ENCODE data around the gene ADAMTSL5.
"Not testable (repeated sequence)": the region's sequence is repeated elsewhere in the genome, so short reads cannot be mapped to it uniquely, and the experiment has no call there.

ADAMTSL5 gene
- 0 to 0.59 (median 0.15) reads per million in 18 experiments for total RNA-seq

DNA sequence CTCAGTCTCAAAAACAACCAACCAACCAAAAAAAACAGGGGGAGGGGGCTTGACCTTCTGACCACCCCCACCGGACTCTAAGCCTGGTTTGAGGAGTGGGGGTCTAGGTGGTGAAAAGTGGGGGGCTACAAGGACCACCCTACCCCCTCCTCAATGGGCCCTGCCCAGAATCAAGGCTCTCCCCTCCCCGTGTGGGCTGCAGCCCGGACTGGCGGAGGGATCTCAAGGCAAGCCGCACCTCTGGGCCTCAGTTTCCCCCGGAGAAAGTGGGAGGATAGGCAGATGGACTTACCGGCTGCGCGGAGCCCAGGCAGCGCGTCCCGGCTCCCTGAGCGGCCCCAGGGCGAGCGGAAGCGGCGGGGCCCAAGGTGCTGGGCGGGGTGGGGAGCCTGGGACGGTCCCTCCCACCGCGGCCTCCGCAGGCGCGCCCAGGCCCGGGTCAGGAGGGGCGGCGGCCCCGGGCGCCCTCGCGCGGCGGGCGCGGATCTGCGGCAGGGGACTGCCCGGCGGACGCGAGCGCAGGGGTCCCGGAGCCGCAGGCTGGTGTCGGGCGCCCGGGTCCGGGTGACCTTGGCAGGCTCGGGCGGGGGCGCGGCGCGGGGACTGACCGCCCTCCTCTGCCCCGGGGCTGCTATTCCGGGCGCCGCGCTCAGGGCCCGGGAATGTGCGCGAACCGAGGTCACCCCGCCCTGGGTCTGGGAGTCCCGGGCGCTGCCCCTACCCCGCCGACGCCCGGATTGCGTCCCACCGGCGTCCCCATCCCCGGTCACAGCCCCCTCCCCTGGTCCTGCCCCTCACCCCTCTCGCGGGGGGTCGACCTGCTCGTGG lies at the start of gene ADAMTSL5:
TSS of gene ADAMTSL5 (minus strand) at position 349 of the 828 bp plus-strand sequence. CDS start 2,076 bp downstream, outside the sequence.
- peak; percentile 22 to 58 for DNase-seq

- no peak for DNase-seq
These were observed 48.5 kb upstream of the ADAMTSL5 start for GRCh38 chr19:1561236-1561842.

DNA sequence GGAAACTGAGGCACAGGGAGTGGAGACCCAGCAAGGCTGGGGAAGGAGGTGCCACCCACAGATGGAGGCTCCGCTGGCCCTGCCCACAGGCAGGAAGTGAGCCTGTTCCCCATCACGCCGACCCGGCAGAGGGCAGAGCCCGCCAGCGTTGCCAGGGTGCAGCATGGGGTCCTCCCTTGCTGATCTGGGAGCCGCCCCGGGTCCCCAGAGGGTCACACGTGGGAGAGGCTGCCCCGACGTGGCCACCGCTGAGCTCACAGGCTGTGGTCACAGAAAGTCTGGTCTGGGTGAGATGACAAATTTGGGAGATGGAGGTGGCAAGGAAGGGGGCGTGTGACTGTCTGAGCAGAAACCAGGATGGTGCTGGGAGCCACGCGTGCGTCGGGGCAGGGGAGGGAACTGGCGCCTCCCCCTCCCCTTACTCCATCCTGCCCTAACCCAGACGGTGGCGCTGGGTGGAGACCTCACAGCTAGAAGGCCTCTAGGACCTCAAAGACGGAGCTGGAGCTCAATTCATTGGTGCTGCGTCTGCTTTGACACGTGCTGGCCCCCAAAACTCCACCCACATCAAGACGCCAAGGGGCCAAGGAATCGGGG lies 47.6 kb upstream of the ADAMTSL5 start:
- peak in 1 of 2 donors; percentile 2 for DNase-seq

DNA sequence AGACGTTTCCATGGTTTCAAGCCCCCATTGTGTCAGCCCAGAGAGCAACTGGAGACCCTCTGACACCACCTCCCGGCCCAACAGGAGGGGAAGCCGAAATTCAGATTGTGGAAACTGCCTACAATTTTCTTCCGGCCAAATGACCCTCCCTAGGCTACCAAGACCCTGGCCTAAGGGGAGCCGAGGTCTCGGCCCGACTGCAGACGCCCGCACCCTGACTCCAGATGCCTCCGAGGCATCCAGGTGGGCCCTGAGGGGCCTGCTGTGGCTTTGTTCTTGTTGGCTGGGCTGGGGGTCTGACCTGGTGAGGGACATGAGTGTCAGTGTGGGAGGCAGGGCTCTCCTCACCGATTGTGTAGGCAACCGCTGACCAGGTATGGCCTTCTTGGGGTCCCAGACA lies 45.7 kb upstream of the ADAMTSL5 start:
- DNase-seq, result no peak

GRCh38 chr19:1556390-1557070 lies 43.7 kb upstream of the ADAMTSL5 start:
- DNase-seq, result no peak

DNA sequence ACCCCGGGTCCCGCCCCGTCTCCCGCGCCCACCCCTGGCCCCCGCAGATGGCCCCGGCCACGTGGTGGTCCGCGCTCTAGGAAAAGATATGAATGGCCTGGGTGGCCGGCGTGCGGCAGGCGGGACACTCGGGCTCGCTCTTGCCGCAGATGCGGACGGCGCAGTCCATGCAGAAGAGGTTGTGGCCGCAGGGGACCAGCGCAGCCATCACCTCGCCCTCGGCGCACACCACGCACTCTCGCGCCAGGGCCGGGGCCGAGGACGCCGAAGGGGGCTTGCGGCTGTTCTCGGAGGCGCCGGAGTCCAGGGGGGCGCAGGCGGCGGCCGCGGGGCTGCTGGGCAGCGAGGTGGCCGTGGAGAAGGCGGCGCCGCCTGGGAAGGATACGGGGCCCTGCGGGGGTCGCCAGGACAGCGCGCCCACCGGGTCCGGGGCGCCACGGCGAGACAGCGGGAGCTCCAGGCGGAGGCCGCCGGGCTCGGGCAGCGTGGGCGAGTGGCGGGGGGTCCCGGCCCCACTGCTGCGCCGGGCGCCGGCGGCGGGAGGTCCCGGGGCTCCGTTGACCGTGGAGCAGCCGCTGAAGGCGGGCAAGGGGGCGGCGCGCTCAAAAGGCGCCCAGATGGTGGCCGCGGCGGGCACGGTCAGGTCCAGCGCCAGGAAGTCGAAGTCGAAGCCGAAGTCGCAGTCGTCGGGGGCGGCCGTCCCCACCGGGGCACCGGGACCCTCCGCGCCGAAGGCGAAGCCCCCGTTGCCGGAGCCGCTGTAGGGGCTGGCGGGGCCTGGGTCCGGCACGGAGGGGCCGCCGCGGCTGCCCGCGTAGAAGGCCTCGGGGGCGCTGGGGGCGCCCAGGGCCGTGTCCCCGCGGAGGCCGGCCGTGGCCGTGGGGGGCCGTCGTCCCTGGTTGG lies 42.9 kb upstream of the ADAMTSL5 start:
- DNase-seq, result no peak

- DNase-seq, result no peak
These were observed 42.1 kb upstream of the ADAMTSL5 start for GRCh38 chr19:1554968-1555367.

DNA sequence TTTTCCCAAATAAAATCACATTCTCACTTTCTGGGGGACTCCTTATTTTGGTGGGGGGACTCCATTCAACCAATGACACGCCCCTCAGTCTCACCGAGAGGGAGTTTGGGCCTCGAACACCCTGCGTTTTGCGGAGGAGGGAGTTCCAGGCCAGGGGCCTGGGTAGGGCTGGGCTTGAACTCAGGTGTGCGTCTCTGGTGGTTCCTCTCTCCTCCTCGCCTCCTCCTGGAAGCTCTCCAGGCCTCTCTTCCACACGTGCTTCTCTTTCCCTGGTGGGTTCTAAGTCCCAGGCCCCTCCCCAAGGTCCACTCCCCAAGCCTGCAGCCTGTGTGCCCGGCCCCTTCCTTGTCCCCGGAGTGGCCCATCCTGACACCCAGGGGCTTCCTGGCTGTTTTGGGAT lies 40.6 kb upstream of the ADAMTSL5 start:
- no peak for DNase-seq

DNA sequence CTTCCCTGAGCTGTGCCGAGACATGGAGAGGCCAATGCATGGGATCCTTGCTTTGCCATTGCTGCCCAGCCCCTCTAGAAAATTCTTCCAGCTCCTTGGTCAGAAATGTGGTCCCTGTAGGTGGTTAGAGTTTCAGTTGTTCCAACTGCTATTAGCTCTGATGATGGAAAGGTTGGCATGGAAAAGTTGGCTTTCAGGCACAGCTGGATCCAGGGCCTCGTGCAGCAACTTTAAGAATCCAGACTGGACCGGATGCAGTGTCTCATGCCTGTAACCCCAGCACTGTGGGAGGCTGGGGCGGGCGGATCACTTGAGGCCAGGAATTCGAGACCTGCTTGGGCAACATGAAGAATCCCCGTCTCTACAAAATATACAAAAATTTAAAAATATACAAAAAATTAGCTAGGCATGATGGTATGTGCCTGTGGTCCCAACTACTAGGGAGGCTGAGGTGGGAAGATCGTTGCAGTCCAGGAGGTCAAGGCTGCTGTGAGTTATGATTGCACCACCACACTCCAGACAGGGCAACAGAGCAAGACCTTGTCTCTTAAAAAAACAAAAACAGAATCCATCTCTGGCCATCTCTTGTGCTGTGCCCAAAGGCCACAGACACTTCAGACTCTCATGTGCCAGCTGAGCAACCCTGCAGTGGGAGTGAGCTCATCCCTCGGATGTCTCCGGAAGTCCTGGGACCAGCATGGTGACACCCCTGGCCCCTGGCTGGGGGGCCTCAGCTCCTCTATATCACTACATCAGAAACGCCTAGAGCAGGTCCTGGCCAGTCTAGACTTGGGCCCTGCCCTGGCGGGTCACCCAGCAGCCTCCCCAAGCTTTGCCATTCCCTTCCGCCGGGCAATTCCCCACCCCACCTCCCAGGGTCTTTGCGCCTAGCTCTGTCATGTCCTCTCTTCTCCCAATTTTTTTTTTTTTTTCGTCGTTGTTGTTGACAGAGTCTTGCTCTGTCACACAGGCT lies 38.5 kb upstream of the ADAMTSL5 start:
- DNase-seq, result no peak

DNA sequence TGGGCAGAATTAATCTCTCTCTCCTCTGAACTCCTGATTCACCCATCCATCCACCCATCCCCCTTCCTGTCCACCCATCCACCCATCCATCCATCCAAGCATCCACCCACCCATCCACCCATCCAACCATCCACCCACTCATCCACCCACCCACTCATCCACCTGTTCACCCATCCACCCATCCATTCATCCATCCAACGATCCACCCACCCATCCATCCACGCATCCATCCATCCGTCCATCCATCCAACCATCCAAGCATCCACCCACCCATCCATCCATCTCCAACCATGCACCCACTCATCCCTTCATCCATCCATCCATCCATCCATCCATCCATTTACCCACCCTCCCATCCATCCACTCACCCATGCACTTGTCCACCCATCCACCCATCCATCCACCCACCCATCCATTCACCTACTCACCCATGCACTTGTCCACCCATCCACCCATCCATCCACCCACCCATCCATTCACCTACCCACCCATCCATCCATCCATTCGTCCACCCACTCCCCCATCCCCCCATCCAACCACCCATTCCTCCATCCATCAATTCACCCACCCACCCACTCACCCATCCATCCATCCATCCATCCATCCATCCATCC lies 36.6 kb upstream of the ADAMTSL5 start:
- no peak for DNase-seq

GRCh38 chr19:1540365-1540925 lies 27.6 kb upstream of the ADAMTSL5 start:
- DNase-seq, result no peak

DNA sequence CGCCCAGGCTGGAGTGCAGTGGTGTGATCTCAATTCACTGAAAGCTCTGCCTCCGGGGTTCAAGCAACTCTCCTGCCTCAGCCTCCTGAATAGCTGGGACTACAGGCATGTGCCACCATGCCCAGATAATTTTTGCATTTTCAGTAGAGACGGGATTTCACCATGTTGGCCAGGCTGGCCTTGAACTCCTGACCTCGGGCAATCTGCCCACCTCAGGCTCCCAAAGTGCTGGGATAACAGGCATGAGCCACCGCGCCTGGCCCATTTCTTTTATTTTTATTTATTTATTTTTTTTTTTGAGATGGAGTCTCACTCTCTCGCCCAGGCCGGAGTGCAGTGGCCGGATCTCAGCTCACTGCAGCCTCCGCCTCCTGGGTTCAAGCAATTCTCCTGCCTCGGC lies 26.9 kb upstream of the ADAMTSL5 start:
- DNase-seq, result not testable (repeated sequence)

GRCh38 chr19:1538978-1539377 lies 26.2 kb upstream of the ADAMTSL5 start:
- no peak for DNase-seq

DNA sequence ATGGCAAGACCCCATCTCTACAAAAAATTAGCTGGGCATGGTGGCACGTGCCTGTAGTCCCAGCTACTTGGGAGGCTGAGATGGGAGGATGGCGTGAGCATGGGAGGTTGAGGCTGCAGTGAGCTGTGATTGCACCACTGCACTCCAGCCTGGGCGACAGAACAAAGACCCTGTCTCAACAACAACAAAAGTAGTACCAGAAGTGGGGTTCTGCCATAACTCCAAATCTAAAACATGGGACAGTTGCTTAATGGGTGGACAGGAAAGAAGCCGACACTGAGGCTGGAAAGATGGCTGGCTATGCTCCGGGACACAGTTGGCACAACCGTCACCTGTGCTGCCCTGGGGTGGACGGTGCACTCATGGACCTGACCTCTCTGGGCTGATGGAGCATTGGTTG lies 22.9 kb upstream of the ADAMTSL5 start:
- not testable (repeated sequence) for DNase-seq

DNA sequence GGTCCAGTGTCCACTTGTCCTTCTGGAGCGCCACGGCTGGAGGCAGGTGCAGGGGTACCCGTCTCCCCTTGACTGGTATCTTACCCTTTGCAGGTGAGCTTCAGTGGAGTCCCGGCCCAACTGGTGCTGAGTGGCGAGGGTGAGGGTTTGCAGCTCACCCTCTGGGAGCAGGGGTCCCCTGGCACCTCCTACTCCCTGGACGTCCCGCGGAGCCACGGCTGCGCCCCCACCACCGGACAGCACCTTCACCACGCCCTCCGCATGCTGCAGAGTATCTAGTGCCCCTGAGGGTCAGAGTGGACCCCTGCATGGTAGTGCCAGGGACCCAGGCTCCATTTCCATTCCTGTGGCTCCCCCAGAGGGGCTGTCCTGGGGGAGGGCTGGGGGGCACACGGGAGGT lies 22.2 kb upstream of the ADAMTSL5 start:
- DNase-seq, result no peak

DNA sequence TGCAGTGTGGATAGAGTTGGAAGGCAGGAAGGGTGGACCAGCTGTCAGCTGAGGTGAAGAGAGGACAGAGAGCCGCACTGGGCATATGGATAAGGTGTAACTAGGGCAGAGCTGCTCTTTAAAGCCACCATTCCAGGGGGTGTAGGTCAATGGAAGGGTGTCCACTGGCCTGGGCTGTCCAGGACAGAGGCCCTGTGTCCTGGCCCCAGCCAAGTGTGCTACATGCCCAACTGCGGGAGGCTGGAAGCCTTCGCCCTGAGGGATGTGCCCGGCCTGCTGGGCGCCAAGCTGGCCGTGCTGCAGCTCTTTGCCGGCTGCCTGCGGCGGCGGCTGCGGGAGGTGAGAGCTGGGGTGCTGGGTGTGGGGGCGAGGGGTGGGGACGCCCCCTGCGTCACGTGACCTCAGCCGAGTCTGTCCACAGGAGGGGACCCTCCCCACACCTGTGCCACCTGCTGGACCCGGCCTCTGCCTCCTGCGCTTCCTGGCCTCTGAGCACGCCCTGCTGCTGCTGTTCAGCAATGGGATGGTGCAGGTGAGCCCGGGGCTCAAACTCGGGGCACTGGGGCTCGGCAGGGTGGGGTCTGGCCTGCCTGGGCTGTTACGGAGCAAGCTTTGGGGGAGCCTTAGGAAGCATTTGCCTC lies 20.8 kb upstream of the ADAMTSL5 start:
- no peak for DNase-seq

DNA sequence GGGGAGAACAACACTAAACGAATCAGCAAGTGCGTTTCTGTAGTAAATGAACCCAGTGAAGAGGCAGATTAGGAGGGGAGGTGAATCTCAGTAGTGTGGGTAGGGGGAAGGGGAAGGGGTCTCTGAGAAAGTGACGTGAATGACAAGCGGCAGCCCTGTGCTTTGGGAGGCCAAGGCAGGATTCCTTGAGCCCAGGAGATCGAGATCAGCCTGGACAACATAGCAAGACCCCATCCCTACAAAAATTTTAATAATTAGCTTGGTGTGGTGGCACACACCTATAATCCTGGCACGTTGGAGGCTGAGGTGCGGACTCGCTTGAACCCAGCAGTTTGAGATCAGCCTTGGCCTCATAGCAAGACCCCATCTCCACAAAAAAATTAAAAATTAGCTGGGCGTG lies 19.2 kb upstream of the ADAMTSL5 start:
- no peak for DNase-seq

GRCh38 chr19:1531587-1531986 lies 18.8 kb upstream of the ADAMTSL5 start:
- DNase-seq, result no peak

DNA sequence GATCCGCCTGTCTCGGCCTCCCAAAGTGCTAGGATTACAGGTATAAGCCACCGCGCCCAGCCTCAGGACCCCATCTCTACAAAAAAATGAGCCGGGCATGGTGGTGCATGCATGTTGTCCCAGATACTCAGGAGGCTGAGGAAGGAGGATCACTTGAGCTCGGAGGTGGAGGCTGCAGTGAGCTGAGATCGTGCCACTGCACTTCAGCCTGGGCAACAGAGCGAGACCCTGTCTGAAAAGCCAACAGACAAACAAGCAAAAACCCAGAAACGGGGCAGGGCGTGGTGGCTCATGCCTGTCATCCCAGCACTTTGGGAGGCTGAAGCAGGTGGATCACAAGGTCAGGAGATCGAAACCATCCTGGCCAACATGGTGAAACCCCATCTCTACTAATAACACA lies 18.0 kb upstream of the ADAMTSL5 start:
- DNase-seq, result not testable (repeated sequence)

DNA sequence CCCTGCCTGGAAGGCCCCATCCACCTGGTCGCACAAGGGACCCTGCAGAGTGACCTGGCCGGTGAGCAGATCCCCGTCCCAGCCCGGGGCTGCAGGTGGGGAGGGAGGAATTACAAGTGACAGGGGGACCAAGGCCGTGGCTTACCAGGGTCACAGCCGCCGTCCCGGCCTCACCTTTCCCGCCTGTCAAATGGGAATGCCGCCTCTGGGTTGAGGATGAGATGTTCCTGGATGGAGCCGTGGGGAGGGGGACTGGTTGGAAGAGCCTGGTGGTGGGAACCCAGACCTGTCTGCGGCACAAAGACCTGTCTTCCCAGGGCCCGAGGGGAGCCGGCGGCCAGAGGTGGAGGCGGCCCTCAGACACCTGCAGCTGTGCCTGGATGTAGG lies 16.6 kb upstream of the ADAMTSL5 start:
- no peak for DNase-seq

Measured in inflammatory macrophage (primary cell).